Measurements from ENCODE around the gene PLRG1. TPM values are rescaled to one million over a fixed set of nuclear protein-coding genes. Genes with fewer than 3 reads are reported as not detected.
"Not testable (repeated sequence)": the region's sequence is repeated elsewhere in the genome, so short reads cannot be mapped to it uniquely, and the experiment has no call there.

PLRG1 gene
- 75.5 and 83.4 TPM in 2 replicates for total RNA-seq

DNA sequence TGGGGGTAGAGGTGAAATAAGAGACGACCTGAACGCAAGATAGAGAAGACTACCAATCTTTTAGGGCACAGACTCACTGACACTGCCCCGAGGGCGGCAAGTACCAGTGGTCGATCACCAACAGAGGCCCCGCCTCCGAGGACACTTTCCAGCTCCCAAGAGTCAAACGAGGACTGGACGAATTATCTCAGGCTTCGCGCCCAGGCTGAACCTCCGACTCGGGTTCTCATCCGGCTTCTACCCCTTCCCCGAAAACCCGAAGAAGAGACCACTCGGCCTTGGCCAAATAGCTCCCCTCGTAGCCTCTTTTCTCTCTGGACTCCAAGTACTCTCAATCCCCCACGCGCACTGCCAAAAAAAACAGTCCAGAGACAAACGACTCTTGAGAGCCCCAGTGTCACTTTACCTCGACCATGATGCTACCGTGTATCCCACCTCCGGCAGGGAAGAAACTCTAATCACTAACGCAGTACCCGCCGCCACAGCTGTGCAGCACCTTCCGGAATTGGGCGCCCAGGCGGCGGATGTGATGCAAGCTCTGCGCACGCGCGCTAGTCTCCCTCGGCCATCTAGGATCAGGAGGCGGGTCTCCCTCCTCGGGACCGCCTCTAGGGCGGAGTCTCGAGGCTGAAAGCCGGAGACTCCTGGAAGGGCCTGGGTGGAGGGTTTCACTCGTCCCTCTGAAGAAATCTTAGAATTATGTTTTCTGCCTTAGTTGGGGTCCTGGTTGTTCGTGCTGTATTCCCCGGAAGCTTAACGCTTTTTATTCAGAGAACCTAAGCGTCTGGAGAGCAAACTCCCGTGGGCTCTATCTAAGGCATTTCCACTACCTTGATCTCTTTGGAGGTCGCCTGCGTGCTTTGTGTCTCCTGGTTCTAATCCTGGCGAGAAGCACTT lies at the start of gene PLRG1:
Gene PLRG1 (minus strand): TSS at position 507 of the 897 bp plus-strand sequence. CDS start 92 bp downstream, at position 415.
- Histone ChIP-seq H3K4me3 (ENCODE audit: low read depth, low read length) (peak within 1 kb of the TSS; percentile 95), H3K27me3 (ENCODE audit: control insufficient read depth, insufficient read depth, low read length) (no peaks in the 10 kb centered on the region), H3K36me3 (ENCODE audit: control insufficient read depth, insufficient read depth, low read length) (no peaks in the 10 kb centered on the region)
- TF ChIP-seq, protein P1, sequence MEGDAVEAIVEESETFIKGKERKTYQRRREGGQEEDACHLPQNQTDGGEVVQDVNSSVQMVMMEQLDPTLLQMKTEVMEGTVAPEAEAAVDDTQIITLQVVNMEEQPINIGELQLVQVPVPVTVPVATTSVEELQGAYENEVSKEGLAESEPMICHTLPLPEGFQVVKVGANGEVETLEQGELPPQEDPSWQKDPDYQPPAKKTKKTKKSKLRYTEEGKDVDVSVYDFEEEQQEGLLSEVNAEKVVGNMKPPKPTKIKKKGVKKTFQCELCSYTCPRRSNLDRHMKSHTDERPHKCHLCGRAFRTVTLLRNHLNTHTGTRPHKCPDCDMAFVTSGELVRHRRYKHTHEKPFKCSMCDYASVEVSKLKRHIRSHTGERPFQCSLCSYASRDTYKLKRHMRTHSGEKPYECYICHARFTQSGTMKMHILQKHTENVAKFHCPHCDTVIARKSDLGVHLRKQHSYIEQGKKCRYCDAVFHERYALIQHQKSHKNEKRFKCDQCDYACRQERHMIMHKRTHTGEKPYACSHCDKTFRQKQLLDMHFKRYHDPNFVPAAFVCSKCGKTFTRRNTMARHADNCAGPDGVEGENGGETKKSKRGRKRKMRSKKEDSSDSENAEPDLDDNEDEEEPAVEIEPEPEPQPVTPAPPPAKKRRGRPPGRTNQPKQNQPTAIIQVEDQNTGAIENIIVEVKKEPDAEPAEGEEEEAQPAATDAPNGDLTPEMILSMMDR (IDR thresholded peaks at IDR 0.05; ENCODE audit: insufficient read depth, low read length, poor library complexity, severe bottlenecking) = peak; percentile 11
- peak; percentile 74 for DNase-seq (ENCODE audit: low read depth)

DNA sequence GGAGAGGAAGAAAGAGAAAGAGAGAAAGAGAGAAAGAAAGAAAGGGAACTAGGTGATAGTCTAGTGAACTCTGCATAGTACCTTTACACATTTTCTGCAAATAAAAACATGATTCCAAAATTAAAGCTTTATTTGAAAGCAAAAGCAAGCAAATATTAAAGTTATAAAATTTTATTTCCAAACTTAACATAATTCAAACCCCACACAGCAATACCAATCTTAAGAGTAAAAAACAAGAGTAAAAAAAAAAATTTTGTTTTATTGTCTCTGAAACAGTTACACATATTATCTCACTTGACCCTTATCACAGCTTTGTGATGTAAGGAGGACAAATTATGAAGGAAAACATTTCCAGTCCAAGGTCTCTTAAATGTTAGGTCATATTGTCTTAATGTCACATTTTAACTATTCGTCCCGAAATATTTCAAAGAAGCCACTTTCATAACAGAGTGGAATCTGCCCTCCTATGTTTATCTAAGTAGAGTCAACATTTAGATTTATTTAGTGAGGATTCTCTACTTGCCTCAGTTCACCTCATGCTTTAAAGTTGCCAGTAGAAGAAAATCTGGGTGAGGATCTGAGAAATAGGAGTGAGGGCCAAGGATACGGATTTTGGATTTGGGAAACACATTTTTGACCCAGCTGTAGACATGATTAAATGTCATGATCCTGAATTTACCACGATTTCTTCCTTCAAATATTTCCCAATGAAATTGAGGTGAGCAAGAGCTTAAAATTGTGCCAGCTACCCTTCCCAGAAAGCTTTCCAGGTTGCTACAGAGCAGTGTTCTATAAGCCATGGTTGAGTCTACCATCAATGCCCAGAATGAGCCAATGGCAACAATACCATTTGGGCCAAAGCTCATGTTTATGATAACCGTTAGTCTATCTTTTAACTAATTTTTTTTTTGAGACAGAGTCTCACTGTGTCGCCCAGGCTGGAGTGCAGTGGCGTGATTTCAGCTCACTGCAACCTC lies 47.9 kb upstream of the PLRG1 start:
- no peak for DNase-seq (ENCODE audit: low read depth)
- no peaks in the 10 kb centered on the region for H3K27me3 ChIP-seq (ENCODE audit: control insufficient read depth, insufficient read depth, low read length)
- TF ChIP-seq, protein P1 (IDR thresholded peaks at IDR 0.05; ENCODE audit: insufficient read depth, low read length, poor library complexity, severe bottlenecking) = no peak
- H3K4me3 ChIP-seq (ENCODE audit: low read depth, low read length) = no peak overlapping the region
- H3K36me3 ChIP-seq (ENCODE audit: control insufficient read depth, insufficient read depth, low read length) = no peaks in the 10 kb centered on the region

DNA sequence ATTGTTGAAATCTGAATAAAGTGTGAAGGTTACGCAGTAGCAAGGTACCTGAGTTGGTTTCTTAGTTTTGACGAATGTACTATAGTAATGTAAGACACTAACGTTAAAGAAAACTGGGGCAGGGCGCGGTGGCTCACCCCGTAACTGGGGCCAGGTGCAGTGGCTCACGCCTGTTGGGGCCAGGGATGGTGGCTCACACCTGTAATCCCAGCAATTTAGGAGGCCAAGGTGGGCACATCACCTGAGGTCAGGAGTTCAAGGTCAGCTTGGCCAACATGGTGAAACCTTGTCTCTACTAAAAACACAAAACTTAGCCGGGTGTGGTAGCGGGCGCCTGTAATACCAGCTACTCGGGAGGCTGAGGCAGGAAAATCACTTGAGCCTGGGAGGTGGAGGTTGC lies 47.1 kb upstream of the PLRG1 start:
- not testable (repeated sequence) for H3K27me3 ChIP-seq (ENCODE audit: control insufficient read depth, insufficient read depth, low read length); H3K36me3 ChIP-seq (ENCODE audit: control insufficient read depth, insufficient read depth, low read length); DNase-seq (ENCODE audit: low read depth); H3K4me3 ChIP-seq (ENCODE audit: low read depth, low read length)

DNA sequence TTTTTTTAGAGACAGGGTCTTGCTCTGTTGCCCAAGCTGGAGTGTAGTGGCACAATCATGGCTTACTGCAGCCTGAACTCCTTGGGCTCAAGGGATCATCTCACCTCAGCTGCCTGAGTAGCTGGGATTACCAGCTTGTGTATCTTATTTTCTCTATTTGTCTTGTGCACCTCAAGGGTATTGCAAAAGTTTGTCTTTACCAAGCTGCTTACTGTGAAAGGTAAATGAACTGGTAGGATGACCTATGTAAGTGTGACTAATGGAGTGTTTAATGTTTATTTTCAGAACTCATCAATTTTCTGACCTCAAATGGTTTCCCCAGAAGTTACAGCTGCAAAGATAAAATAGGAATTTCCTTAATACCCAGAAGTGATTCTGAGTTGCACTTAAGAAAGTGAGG lies 45.6 kb upstream of the PLRG1 start:
- TF ChIP-seq, protein P1 (IDR thresholded peaks at IDR 0.05; ENCODE audit: insufficient read depth, low read length, poor library complexity, severe bottlenecking) = no peak
- Histone ChIP-seq H3K27me3 (ENCODE audit: control insufficient read depth, insufficient read depth, low read length) (no peaks in the 10 kb centered on the region), H3K36me3 (ENCODE audit: control insufficient read depth, insufficient read depth, low read length) (no peaks in the 10 kb centered on the region), H3K4me3 (ENCODE audit: low read depth, low read length) (no peak overlapping the region)
- DNase-seq (ENCODE audit: low read depth) = no peak

DNA sequence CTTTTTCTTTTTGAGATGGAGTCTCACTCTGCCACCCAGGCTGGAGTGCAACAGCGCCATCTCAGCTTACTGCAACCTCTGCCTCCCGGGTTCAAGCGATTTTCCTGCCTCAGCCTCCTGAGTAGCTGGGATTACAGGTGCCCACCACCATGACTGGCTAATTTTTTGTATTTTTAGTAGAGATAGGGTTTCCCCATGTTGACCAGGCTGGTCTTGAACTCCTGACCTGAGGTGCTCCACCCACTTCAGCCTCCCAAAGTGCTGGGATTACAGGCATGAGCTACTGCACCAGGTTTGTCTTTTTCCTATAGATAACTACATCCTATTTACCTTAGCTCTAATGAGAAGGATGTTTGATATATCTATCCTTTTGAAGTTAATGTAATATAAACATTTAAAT lies 44.1 kb upstream of the PLRG1 start:
- H3K27me3 ChIP-seq (ENCODE audit: control insufficient read depth, insufficient read depth, low read length); H3K4me3 ChIP-seq (ENCODE audit: low read depth, low read length); DNase-seq (ENCODE audit: low read depth); H3K36me3 ChIP-seq (ENCODE audit: control insufficient read depth, insufficient read depth, low read length): not testable (repeated sequence)

DNA sequence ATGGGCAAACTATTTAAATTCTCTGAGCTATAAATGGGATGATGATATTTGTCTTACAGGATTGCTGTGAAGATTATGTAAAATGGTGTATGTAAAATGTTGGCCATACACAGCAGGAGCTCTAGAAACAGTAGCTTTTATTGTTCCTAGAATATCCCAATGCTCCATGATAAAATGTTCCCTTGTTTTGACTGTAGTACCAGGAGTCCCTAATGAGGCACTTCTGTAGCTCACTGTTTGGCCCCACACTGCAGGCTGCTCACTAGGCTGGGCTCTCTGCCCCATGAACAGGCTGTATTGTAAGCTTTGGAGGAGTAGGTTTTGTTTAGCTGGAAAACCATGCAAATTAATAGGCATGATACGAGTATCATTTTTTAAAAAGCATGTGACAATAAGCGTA lies 43.7 kb upstream of the PLRG1 start:
- DNase-seq (ENCODE audit: low read depth) = no peak
- Histone ChIP-seq H3K4me3 (ENCODE audit: low read depth, low read length) (no peak overlapping the region), H3K36me3 (ENCODE audit: control insufficient read depth, insufficient read depth, low read length) (no peaks in the 10 kb centered on the region), H3K27me3 (ENCODE audit: control insufficient read depth, insufficient read depth, low read length) (no peaks in the 10 kb centered on the region)
- TF ChIP-seq, protein P1 (IDR thresholded peaks at IDR 0.05; ENCODE audit: insufficient read depth, low read length, poor library complexity, severe bottlenecking) = no peak
